A549 (cell line): ENCODE data around the gene PTGER3. TPM values are rescaled to one million over a fixed set of nuclear protein-coding genes. Genes with fewer than 3 reads are reported as not detected.

Experiments
- ATAC-seq, 2 experiments: fragments of 200-7000 bp in 1 of 2; fragments of >200 bp in 1 of 2; cut with Nextera tagmentation in 1 of 2; cut with Tn5 transposase in 1 of 2; 3 replicates each; pipeline versions ENCODE4 v1.8.0 to v1.9.1; 2018 to 2020; ENCODE audit warnings: mild to moderate bottlenecking in 1 of 2, moderate library complexity in 1 of 2
- CTCF ChIA-PET: fragments of 300-600 bp; sonication (Branson Sonifier 250); formaldehyde crosslinking; extraction: SDS; loops from one replicate; lab custom pipeline; 2021; ENCODE audit warnings: antibody characterized with exemption, inconsistent platforms; lab: Yijun Ruan, JAX
- POLR2A ChIA-PET: fragments of 350-600 bp; formaldehyde crosslinking; extraction: SDS; loops from one replicate; lab custom pipeline; 2021; ENCODE audit warnings: antibody characterized with exemption, inconsistent platforms; lab: Yijun Ruan, JAX
- DNase-seq, 2 experiments: peaks; one replicate each; pipeline versions ENCODE4 v3.0.0 to v3.0.0-alpha.2; 2011 to 2016; ENCODE audit warnings: low read depth in 1 of 2, low spot score in 1 of 2
- FAIRE-seq: peaks from 2 replicates; lab custom pipeline; 2011; peaks lifted over from hg19 to GRCh38; lab: Jason Lieb, UNC
- H3K27ac ChIP-seq, 2 experiments: fragments of >200 bp; sonication (Bioruptor Twin); formaldehyde crosslinking; 3 replicates each; pipeline ENCODE4 v1.5.1; 2016 to 2017
- H3K4me1 ChIP-seq: fragments of >200 bp; sonication (Bioruptor Twin); formaldehyde crosslinking; 3 replicates; pipeline ENCODE4 v1.6.1; 2016
- H3K4me2 ChIP-seq: fragments of >200 bp; sonication (Bioruptor Twin); formaldehyde crosslinking; 3 replicates; pipeline ENCODE4 v1.6.1; 2016
- H3K4me3 ChIP-seq: fragments of >200 bp; sonication (Bioruptor Twin); formaldehyde crosslinking; 3 replicates; pipeline ENCODE4 v1.5.1; 2016
- H3K9me3 ChIP-seq: fragments of >200 bp; sonication (Bioruptor Twin); formaldehyde crosslinking; 3 replicates; pipeline ENCODE4 v1.6.1; 2016
- ATOH8 ChIP-seq: fragments of 250-450 bp; sonication (Bioruptor Pico); IDR thresholded peaks from 2 replicates; pipeline ENCODE4 v1.5.0; 2020; ENCODE audit warnings: low read depth, mild to moderate bottlenecking, moderate library complexity
- BCL3 ChIP-seq: fragments of >200 bp; sonication (Bioruptor Twin); formaldehyde crosslinking; IDR thresholded peaks from 3 replicates; pipeline ENCODE4 v1.6.1; 2016
- BHLHE40 ChIP-seq: IDR thresholded peaks from 2 replicates; pipeline ENCODE4 v1.6.1; 2012; ENCODE audit warnings: low read depth, low read length, inconsistent platforms
- CBX8 ChIP-seq: fragments of 200-600 bp; sonication (generic); IDR thresholded peaks from 2 replicates; pipeline ENCODE4 v1.6.1; 2016
- CEBPB ChIP-seq, 2 experiments: fragments of >200 bp in 1 of 2; sonication (Bioruptor Twin) in 1 of 2; formaldehyde crosslinking in 1 of 2; IDR thresholded peaks; 2 replicates each; pipeline ENCODE4 v1.6.1; 2012 to 2016
- CTCF ChIP-seq: fragments of >200 bp; sonication (Bioruptor Twin); formaldehyde crosslinking; IDR thresholded peaks from 3 replicates; pipeline ENCODE4 v1.5.1; 2016
- HMGXB4 ChIP-seq: fragments of 250-450 bp; sonication (Bioruptor Pico); IDR thresholded peaks from 2 replicates; pipeline ENCODE4 v1.5.0; 2021; ENCODE audit warnings: mild to moderate bottlenecking, moderate library complexity, borderline replicate concordance
- HOXA7 ChIP-seq: fragments of 250-450 bp; sonication (Bioruptor Pico); IDR thresholded peaks from 2 replicates; pipeline ENCODE4 v1.5.0; 2020; ENCODE audit warnings: mild to moderate bottlenecking, moderate library complexity
- HOXB5 ChIP-seq: fragments of 250-450 bp; sonication (Bioruptor Pico); IDR thresholded peaks from 2 replicates; pipeline ENCODE4 v1.5.0; 2020; ENCODE audit warnings: mild to moderate bottlenecking, moderate library complexity
- JUN ChIP-seq, 2 experiments: fragments of >200 bp; sonication (Bioruptor Twin); formaldehyde crosslinking; IDR thresholded peaks; 2 replicates in 1 of 2; 3 replicates in 1 of 2; pipeline ENCODE4 v1.6.1; 2016 to 2017
- MYC ChIP-seq: IDR thresholded peaks from 2 replicates; pipeline ENCODE4 v1.6.1; 2012; ENCODE audit warnings: mild to moderate bottlenecking, inconsistent platforms, low read length, improper control_type of control experiment, borderline replicate concordance
- NFE2L2 ChIP-seq: fragments of 150-350 bp; conservative IDR thresholded peaks from 2 replicates; pipeline ENCODE4 v1.6.1; 2014; ENCODE audit warnings: low read length
- NR3C1 ChIP-seq: fragments of >200 bp; sonication (Bioruptor Twin); formaldehyde crosslinking; IDR thresholded peaks from 3 replicates; pipeline ENCODE4 v1.6.1; 2017
- PHF8 ChIP-seq: fragments of 200-600 bp; sonication (generic); IDR thresholded peaks from 2 replicates; pipeline ENCODE4 v1.6.1; 2016; ENCODE audit warnings: low read depth, mild to moderate bottlenecking, antibody characterized with exemption, moderate library complexity, borderline replicate concordance
- POLR2A ChIP-seq: IDR thresholded peaks from 2 replicates; pipeline ENCODE4 v1.6.1; 2012; ENCODE audit warnings: mild to moderate bottlenecking, low read length
- RAD21 ChIP-seq, 2 experiments: fragments of >200 bp in 1 of 2; sonication (Bioruptor Twin) in 1 of 2; formaldehyde crosslinking in 1 of 2; IDR thresholded peaks in 1 of 2; conservative IDR thresholded peaks in 1 of 2; 2 replicates in 1 of 2; 3 replicates in 1 of 2; pipeline ENCODE4 v1.6.1; 2012 to 2018; ENCODE audit warnings: inconsistent platforms in 1 of 2
- RCOR1 ChIP-seq: fragments of 150-350 bp; IDR thresholded peaks from 2 replicates; pipeline ENCODE4 v1.6.1; 2014; ENCODE audit warnings: antibody characterized with exemption, low read length, low read depth
- RNF2 ChIP-seq: fragments of 200-600 bp; sonication (generic); IDR thresholded peaks from 2 replicates; pipeline ENCODE4 v1.6.1; 2016; ENCODE audit warnings: low read depth, mild to moderate bottlenecking, antibody characterized with exemption, moderate library complexity, borderline replicate concordance
- SREBF2 ChIP-seq: fragments of 450-650 bp; IDR thresholded peaks from 2 replicates; pipeline ENCODE4 v1.6.1; 2014; ENCODE audit warnings: mild to moderate bottlenecking, moderate library complexity
- TFCP2L1 ChIP-seq: fragments of 250-450 bp; sonication (Bioruptor Pico); IDR thresholded peaks from 2 replicates; pipeline ENCODE4 v1.5.0; 2021; ENCODE audit warnings: mild to moderate bottlenecking
- ZC3H11A ChIP-seq: fragments of 450-650 bp; IDR thresholded peaks from 2 replicates; pipeline ENCODE4 v1.6.1; 2014; ENCODE audit warnings: antibody characterized with exemption, mild to moderate bottlenecking
- ZFP36 ChIP-seq: fragments of 450-650 bp; IDR thresholded peaks from 2 replicates; pipeline ENCODE4 v1.6.1; 2014; ENCODE audit warnings: borderline replicate concordance; ENCODE audit not compliant: partially characterized antibody
- WGBS: methylation state at CpG from one replicate; pipeline ENCODE4 v1.1.6; 2017; ENCODE audit errors: missing lambda C conversion rate; 5-methylcytosine and 5-hydroxymethylcytosine counted together
- polyA plus RNA-seq, 4 experiments: library from polyadenylated mRNA; depleted of rRNA in 3 of 4; stranded (reverse); fragments of >200 nt; fragmentation: RNase III in 1 of 4; extraction: RNeasy Plus Mini Kit Qiagen cat#74134 plus additional on column Dnase treatment in 1 of 4; gene quantifications; 2 replicates in 3 of 4; 3 replicates in 1 of 4; pipeline ENCODE4 v1.2.3, GENCODE V29; 2011 to 2017

Gene PTGER3
- polyA plus RNA-seq, 2 of the 4 experiments (the other 2 are of a cell fraction), result not detected

- Histone ChIP-seq H3K4me1 (peaks cover 13% of the 10 kb centered on the region; the same call in 2 of the 3 replicates), H3K27ac (peak overlapping the region; percentile 90 to 95; a peak in 4 of 6 replicates), H3K4me3 (peak overlapping the region; percentile 95), H3K4me2 (peak overlapping the region; percentile 77), H3K9me3 (peaks cover 6% of the 10 kb centered on the region; the same call in 2 of the 3 replicates)
- no peak for FAIRE-seq
- DNase-seq, result no peak
- ATAC-seq, result no peak
- WGBS, result 60% methylated on average over 7 of the region's 7 CpGs
- ChIA-PET CTCF (interaction anchor here (0.6 to 1.6 kb wide), 9 partner anchors 9 to 731 kb away, joined by 3 to 9 read pairs (median 3); no protein-coding TSS in a partner anchor), POLR2A (interaction anchor here (1.3 kb wide), 2 partner anchors 17 to 671 kb away, joined by 4 read pairs; partner anchors contain the start of gene CTH)
- TF ChIP-seq ATOH8, result no peak
- no peak for TF ChIP-seq PHF8
- no peak for TF ChIP-seq JUN (IDR thresholded peaks at IDR 0.05)
- TF ChIP-seq BHLHE40, result no peak
- TF ChIP-seq ZFP36, result no peak
- no peak for TF ChIP-seq HMGXB4
- no peak for TF ChIP-seq CBX8
- no peak for TF ChIP-seq HOXB5
- TF ChIP-seq SREBF2, result no peak
- no peak for TF ChIP-seq NFE2L2
- TF ChIP-seq CEBPB (IDR thresholded peaks at IDR 0.05), result no peak
- no peak for TF ChIP-seq NR3C1
These were observed 34.1 kb upstream of the PTGER3 start for GRCh38 chr1:71081697-71082080.

- Histone ChIP-seq H3K4me2 (peak within 1 kb of the TSS; percentile 77), H3K27ac (peak within 1 kb of the TSS; percentile 90 to 95), H3K9me3 (peaks cover 6% of the 10 kb centered on the region; the same call in 2 of the 3 replicates), H3K4me3 (peak within 1 kb of the TSS; percentile 95), H3K4me1 (peaks cover 13% of the 10 kb centered on the region; the same call in 2 of the 3 replicates)
- no peak for FAIRE-seq
- TF ChIP-seq BHLHE40 (no peak), PHF8 (peak; percentile 81; the same call in 1 of the 2 replicates), ZFP36 (no peak), POLR2A (peak; percentile 57), JUN (IDR thresholded peaks at IDR 0.05) (peak; percentile 71 to 90; a peak in 4 of 5 replicates), TFCP2L1 (CRISPR knock-in tag) (no peak), CEBPB (IDR thresholded peaks at IDR 0.05) (peak in 1 of 2 experiments; percentile 42; a peak in 1 of 4 replicates), RCOR1 (no peak), BCL3 (0 out of 3 replicates have a peak, but pooled peaks have one; percentile 40), HOXA7 (CRISPR knock-in tag) (no peak), CTCF (peak; percentile 58), ZC3H11A (no peak), MYC (peak; percentile 54; the same call in 1 of the 2 replicates), RNF2 (no peak), RAD21 (conservative IDR thresholded peaks at IDR 0.05 in 1 of 2, IDR thresholded peaks at IDR 0.05 in 1 of 2) (no peak)
- ChIA-PET POLR2A (interaction anchor here (0.6 to 1.3 kb wide), 3 partner anchors 16 to 776 kb away, joined by 4 read pairs; partner anchors contain the start of gene CTH), CTCF (interaction anchor here (0.6 to 1.6 kb wide), 10 partner anchors 9 to 730 kb away, joined by 3 to 9 read pairs (median 3); no protein-coding TSS in a partner anchor)
- WGBS, result 1% methylated on average over 28 of the region's 33 CpGs
- DNase-seq, result peak; percentile 75 to 94
- peak; percentile 99 for ATAC-seq
These were observed 33.4 kb upstream of the PTGER3 start, which contains the start of gene ZRANB2 for GRCh38 chr1:71080739-71081696. Gene ZRANB2 (minus strand): TSS chr1:71081035. CDS start chr1:71080995, 40 bp downstream.
